ENCODE results near the gene SVOPL.

Gene SVOPL

DNA sequence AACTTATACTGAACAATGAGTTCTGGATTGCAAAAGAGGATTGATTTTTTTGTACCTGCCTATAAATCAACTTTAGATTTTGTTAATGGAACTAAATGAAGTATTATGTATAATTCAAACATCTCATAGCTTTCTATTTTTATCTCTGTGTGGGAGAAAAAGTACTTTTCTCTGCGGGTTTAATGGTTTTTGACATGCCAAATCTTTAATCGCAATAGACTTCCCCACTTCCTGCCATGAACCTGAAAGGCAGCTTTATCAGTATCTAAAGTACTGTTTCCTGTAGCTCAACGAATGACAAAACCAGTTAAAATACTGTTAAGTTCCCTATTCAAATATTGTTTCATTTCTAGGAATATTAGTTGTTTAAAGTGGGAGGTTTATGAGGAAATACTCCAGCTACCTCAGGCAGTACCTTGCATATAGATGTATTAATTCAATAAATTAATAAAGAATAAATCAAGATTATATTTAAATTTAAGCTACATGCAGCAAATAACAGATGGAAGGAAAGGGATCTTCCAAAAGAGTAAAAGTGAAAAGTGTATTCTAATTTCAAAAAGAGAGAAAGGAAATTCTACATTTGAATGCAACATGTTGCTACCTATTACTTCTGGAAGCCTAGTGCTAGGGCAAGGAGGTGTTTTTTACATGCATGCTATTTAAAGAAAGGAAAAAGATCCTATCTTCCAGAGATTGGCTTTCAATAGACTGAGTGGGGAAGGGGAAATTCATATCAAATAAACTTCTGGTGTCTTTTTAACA, 75.9 kb downstream of the SVOPL start:
- Histone ChIP-seq H3K27ac (no peak overlapping the region), H3K4me1 (no peaks in the 10 kb centered on the region), H3K4me2 (ENCODE audit: low read length) (no peak overlapping the region), H3K27me3 (ENCODE audit: control insufficient read depth, insufficient read depth, low read length) (no peaks in the 10 kb centered on the region), H2AFZ (no peak overlapping the region), H3K9me3 (ENCODE audit: control insufficient read depth, low read length) (no peaks in the 10 kb centered on the region), H3K79me2 (no peaks in the 10 kb centered on the region), H3K9ac (no peak overlapping the region), H3K4me3 (ENCODE audit: low read depth, low read length) (no peak overlapping the region), H3K36me3 (ENCODE audit: control insufficient read depth, insufficient read depth, low read length) (no peaks in the 10 kb centered on the region)
- TF ChIP-seq, protein P1, sequence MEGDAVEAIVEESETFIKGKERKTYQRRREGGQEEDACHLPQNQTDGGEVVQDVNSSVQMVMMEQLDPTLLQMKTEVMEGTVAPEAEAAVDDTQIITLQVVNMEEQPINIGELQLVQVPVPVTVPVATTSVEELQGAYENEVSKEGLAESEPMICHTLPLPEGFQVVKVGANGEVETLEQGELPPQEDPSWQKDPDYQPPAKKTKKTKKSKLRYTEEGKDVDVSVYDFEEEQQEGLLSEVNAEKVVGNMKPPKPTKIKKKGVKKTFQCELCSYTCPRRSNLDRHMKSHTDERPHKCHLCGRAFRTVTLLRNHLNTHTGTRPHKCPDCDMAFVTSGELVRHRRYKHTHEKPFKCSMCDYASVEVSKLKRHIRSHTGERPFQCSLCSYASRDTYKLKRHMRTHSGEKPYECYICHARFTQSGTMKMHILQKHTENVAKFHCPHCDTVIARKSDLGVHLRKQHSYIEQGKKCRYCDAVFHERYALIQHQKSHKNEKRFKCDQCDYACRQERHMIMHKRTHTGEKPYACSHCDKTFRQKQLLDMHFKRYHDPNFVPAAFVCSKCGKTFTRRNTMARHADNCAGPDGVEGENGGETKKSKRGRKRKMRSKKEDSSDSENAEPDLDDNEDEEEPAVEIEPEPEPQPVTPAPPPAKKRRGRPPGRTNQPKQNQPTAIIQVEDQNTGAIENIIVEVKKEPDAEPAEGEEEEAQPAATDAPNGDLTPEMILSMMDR (IDR thresholded peaks at IDR 0.05), result no peak

DNA sequence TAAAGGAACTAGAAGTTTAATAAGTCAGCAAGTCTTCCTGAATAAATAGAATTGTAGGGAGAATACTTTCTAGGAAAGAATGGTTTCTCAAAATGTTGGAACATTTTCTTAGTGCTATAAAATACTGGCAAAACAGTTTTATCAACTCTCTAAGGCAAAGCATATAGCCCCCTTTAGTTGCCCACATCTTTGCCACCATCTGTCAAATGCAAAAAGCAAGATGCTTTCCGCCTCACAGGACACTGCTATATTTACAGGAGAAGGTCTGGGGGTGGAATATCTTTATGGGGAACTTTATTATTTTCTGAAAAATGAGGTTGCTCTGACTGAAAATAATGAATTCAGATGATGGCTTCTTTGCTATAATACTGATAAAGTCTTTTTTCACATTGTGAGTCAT, 78.3 kb downstream of the SVOPL start:
- H3K27ac ChIP-seq, result no peak overlapping the region
- H3K4me3 ChIP-seq (ENCODE audit: low read depth, low read length), result no peak overlapping the region
- H3K4me2 ChIP-seq (ENCODE audit: low read length), result no peak overlapping the region
- no peaks in the 10 kb centered on the region for H3K36me3 ChIP-seq (ENCODE audit: control insufficient read depth, insufficient read depth, low read length)
- no peaks in the 10 kb centered on the region for H3K9me3 ChIP-seq (ENCODE audit: control insufficient read depth, low read length)
- H2AFZ ChIP-seq, result no peak overlapping the region
- H3K4me1 ChIP-seq, result no peaks in the 10 kb centered on the region
- TF ChIP-seq, protein P1 (IDR thresholded peaks at IDR 0.05), result no peak
- H3K79me2 ChIP-seq, result no peaks in the 10 kb centered on the region
- no peak overlapping the region for H3K9ac ChIP-seq
- no peaks in the 10 kb centered on the region for H3K27me3 ChIP-seq (ENCODE audit: control insufficient read depth, insufficient read depth, low read length)

DNA sequence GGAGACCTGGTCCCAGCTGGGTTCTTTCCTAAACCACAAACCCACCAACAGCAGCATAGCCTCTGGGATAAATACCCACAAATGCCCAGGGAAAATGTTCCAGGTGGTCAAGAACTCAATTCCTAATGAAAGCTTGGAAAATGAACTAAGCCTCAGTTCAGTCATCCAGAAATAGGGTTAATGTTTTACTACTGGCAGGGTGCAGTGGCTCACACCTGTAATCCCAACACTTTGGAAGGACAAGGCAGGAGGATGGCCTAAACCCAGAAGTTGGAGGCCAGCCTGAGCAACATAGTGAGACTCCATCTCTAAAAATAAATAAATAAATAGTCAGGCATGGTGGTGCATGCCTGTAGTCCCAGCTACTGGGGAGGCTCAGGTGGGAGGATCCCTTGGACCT, 82.2 kb downstream of the SVOPL start:
- no peaks in the 10 kb centered on the region for H3K27me3 ChIP-seq (ENCODE audit: control insufficient read depth, insufficient read depth, low read length)
- TF ChIP-seq, protein P1 (IDR thresholded peaks at IDR 0.05), result no peak
- H3K79me2 ChIP-seq, result no peaks in the 10 kb centered on the region
- no peaks in the 10 kb centered on the region for H3K4me1 ChIP-seq
- no peak overlapping the region for H3K4me3 ChIP-seq (ENCODE audit: low read depth, low read length)
- no peak overlapping the region for H3K27ac ChIP-seq
- no peak overlapping the region for H3K9ac ChIP-seq
- no peak overlapping the region for H3K4me2 ChIP-seq (ENCODE audit: low read length)
- no peak overlapping the region for H2AFZ ChIP-seq
- H3K9me3 ChIP-seq (ENCODE audit: control insufficient read depth, low read length), result no peaks in the 10 kb centered on the region
- no peaks in the 10 kb centered on the region for H3K36me3 ChIP-seq (ENCODE audit: control insufficient read depth, insufficient read depth, low read length)

DNA sequence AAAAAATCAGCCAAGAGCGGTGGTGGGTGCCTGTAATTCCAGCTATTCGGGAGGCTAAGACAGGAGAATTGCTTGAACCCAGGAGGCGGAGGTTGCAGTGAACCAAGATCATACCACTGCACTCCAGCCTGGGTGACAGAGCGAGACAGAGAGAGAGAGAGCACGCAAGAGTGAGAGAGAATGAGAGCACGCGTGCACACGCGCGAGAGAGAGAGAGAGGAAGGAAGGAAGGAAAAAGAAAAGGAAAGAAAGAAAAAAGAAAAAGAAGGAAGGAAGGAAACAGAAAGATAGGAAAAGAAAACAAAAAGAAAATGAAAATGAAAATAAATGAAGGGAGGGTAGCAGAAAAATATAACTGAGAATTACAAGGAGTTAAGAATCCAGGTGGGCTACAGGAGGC, 82.7 kb downstream of the SVOPL start:
- no peak overlapping the region for H3K4me2 ChIP-seq (ENCODE audit: low read length)
- TF ChIP-seq, protein P1 (IDR thresholded peaks at IDR 0.05), result no peak
- H3K9ac ChIP-seq, result no peak overlapping the region
- H3K9me3 ChIP-seq (ENCODE audit: control insufficient read depth, low read length), result no peaks in the 10 kb centered on the region
- H3K79me2 ChIP-seq, result no peaks in the 10 kb centered on the region
- no peak overlapping the region for H2AFZ ChIP-seq
- no peak overlapping the region for H3K4me3 ChIP-seq (ENCODE audit: low read depth, low read length)
- no peak overlapping the region for H3K27ac ChIP-seq
- H3K4me1 ChIP-seq, result no peaks in the 10 kb centered on the region
- no peaks in the 10 kb centered on the region for H3K27me3 ChIP-seq (ENCODE audit: control insufficient read depth, insufficient read depth, low read length)
- no peaks in the 10 kb centered on the region for H3K36me3 ChIP-seq (ENCODE audit: control insufficient read depth, insufficient read depth, low read length)

DNA sequence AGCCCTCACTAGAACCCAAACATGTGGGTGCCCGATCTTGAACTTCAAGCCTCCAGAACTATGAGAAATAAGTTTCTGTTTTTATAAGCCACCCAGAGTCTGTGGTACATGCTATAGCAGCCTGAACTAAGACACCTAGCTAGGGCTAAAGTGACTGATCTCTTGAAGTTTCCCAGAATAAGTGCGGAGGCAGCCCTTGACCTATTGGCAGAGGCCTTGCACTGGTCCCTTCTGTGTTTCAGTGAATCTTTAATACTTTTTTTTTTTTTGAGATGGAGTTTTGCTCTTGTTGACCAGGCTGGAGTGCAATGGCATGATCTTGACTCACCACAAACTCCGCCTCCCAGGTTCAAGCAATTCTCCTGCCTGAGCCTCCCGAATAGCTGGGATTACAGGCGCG, 85.1 kb downstream of the SVOPL start:
- Histone ChIP-seq H3K4me2 (ENCODE audit: low read length) (no peak overlapping the region), H3K4me1 (no peaks in the 10 kb centered on the region), H3K27ac (no peak overlapping the region), H3K79me2 (no peaks in the 10 kb centered on the region), H3K9me3 (ENCODE audit: control insufficient read depth, low read length) (no peaks in the 10 kb centered on the region), H3K27me3 (ENCODE audit: control insufficient read depth, insufficient read depth, low read length) (no peaks in the 10 kb centered on the region), H3K4me3 (ENCODE audit: low read depth, low read length) (no peak overlapping the region), H3K9ac (no peak overlapping the region), H3K36me3 (ENCODE audit: control insufficient read depth, insufficient read depth, low read length) (no peaks in the 10 kb centered on the region), H2AFZ (no peak overlapping the region)
- TF ChIP-seq, protein P1 (IDR thresholded peaks at IDR 0.05), result no peak
